KBM-7 (cell line): ENCODE results near the gene CHD8.
A peak's percentile ranks its signal among the peaks of the same experiment; 100 is the strongest.
"Not testable (repeated sequence)": the region's sequence is repeated elsewhere in the genome, so short reads cannot be mapped to it uniquely, and the experiment has no call there.

ENCODE experiments used
- DNase-seq: peaks from one replicate; pipeline ENCODE4 v3.0.0-alpha.2; 2015
- in situ Hi-C: fragments of 300-500 bp; cut with MboI; formaldehyde crosslinking; loops from 2 replicates; pipeline ENCODE4 v1.14.3; 2020; ENCODE audit warnings: low sequenced_read_pairs, low pct_unique_long_range_greater_than_20kb, mixed read lengths

The CHD8 gene

DNA sequence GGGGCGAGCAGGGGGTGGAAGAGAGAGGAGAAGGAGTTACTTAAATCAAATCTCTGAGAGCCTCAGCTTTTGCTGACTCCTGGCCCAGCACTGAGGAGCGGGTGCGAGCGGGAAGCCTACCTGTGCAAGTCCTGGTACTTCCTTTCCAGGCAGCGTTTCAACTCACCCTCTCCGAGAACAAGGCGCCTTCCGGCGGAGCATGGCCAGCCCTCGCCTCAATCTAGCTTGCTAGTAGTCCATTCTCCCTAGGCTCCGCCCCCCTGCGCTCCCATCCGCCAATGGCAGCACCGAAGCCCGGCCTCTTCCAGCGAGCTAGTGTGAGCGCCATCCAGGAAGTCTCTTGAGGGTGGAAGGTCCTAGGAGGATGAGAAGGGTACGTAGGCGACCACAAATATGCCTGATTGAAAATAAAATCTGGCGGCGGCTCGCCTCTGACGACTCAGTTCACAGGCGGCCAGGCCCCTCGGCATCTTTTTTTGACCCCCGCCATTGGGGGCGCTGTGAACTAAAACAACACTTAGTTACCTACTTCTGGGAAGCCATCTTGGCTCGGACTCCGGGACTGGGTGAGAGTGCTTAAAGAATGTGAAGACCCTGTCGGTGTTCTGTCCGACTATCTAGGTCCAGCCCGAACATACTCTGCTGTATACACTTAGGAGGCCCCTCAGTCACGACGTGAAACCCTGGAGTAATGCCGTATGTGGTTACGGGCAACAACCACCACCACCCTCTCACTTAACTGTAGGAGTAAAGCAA is at the start of gene CHD8:
CHD8 (minus strand) TSS at position 212 of the 756 bp plus-strand sequence. CDS start 24,480 bp downstream, outside the sequence.
- DNase-seq = peak; percentile 100
- in situ Hi-C loops = no loop called here

DNA sequence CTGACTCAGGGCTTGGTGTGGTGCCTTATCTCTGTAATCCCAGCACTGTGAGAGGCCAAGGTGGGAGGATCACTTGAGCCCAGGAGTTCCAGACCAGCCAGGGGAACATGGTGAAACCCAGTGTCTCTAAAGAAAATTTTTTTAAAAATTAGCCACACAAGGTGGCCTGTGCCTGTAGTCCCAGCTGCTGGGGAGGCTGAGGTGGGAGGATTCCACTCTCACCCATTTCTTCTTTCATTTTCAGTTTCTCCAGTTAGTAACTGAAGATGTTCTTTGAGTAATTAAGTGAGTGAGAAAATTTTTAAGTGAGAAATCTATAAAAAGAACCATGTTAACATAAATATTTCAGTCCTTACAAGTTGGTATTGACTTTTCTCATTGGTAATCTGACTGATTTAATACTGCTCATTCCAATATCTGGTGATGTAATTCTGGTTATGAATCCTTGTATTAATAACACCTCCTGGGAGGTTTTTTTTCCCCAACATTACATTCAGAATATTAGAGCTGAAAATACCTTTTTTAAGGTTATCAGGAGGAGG is 49.2 kb upstream of the CHD8 start:
- no peak for DNase-seq
- in situ Hi-C loops = no loop called here

GRCh38 chr14:21503376-21503775 is 47.5 kb upstream of the CHD8 start:
- in situ Hi-C loops = no loop called here
- no peak for DNase-seq

DNA sequence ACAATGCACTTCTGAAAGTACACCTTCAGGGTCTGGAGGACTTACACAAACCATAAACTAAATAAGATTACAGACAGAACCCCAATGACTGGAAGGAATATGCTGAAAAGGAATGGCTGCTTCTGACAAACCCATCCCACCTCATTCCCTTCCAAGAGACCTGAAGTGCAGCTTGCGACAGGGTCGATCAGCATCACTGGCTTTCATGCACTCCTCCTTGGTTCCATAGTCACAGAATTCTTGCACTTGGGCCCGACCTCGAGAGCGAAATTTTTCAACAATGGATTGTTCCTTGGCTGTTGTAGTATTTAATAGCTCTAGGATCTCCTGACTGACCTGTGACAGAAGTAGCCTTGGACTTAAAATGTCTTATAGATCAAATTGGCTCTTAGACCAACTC is 45.6 kb upstream of the CHD8 start:
- DNase-seq = no peak
- in situ Hi-C loops = no loop called here

DNA sequence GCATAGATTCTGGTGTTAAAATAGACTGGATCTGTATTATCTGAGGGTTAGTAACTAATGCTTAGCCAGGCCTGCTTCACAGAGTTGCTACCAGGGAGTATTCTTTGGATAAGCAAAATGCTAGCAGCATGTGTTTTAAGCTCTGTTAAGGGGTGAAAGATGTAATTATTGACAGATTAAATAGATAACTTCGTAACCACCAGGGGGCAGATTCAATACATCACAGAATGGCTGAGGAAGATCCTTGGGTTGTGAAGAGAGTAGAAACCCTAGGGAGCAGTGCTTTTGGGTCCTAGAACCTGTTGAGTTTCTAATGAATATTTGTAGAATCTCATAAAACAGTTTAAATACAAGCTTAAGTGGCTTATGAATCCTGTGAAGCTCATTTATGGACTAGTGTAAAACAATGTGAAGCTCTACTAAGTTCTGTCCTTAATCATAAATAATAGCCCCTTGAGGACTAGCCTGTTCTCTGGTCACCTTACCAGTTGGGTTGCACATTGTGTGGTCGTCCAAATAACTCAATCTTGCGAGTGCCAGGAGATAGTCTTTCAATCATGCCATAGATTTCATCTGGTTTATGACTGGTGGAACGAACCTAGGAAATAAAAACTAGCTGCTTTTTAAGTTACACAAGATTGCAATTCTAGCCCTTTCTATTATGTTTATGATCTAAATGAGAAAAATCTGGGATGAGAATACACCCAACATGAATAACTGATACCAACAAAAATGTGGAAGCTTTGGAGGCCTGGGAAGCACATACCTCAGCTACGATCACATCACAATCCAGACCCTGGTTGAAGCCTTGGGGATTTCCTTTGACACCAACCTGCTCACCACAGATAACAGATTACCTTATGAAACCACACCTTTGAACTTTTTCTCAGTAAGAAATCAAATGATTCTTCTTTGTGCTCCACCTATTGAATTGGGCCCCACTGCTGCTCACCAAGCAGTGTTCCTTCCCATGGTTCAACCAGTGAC is 42.9 kb upstream of the CHD8 start:
- DNase-seq = peak; percentile 63
- in situ Hi-C loops = no loop called here

- in situ Hi-C loops = no loop called here
- DNase-seq = no peak
Measured at GRCh38 chr14:21496453-21496852, 40.5 kb upstream of the CHD8 start.

DNA sequence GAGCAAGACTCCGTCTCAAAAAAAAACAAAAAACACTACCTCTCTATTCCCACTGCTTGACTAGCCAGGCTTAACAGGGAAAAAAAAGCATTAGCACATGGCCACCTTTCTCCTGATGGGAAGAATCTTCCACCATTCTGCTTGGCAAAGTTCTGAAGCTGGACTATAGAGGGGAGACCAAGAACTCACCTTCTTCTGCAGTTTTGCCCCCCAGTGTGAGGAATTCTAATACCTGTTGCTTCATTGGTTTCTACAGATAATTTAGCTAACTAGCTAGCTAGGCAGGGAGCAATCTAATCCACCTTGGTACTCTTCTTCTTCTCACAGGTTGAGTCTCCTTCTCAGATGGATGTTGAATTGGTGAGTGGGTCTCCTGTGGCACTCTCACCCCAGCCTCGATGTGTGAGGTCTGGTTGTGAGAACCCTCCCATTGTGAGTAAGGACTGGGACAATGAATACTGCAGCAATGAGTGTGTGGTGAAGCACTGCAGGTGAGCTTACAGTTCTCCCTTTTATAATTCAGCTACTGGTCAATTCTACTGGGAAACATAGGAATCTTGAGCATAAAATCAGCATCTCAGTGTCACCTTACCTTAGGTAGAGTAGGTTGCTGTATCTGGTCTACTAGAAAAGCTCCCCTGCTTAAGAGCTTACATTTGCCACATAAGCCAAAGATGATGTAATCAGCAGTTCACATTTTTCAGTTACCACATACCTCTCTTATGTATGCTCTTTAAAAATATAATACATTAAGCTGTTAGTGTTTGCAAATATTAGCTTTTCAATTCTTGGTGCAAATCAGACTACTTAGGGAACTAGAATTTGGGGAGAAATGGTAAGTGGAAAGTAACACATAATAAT is 39.2 kb upstream of the CHD8 start:
- DNase-seq = no peak
- in situ Hi-C loops = no loop called here

DNA sequence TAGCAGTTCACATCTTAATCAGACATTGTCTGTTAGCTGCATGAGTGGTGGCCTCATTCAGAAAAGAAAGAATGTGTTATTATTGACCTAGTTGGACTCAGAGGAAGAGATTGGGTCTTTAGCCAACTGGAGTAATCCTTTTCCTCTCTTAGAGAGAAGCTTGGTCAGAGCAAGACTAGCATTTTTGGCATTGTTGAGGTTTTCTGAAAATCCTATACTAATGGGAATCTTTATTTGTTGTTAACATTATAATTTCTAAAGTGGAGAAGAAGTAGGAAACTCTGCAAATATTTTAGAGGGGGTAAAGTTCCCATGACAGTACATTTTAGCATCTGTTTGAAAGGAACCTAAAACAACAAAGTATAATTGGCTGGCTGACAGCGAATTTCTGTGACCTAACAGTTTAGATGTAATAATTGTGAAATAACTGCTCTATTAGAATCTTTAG is 30.7 kb upstream of the CHD8 start:
- in situ Hi-C loops = no loop called here
- no peak for DNase-seq

DNA sequence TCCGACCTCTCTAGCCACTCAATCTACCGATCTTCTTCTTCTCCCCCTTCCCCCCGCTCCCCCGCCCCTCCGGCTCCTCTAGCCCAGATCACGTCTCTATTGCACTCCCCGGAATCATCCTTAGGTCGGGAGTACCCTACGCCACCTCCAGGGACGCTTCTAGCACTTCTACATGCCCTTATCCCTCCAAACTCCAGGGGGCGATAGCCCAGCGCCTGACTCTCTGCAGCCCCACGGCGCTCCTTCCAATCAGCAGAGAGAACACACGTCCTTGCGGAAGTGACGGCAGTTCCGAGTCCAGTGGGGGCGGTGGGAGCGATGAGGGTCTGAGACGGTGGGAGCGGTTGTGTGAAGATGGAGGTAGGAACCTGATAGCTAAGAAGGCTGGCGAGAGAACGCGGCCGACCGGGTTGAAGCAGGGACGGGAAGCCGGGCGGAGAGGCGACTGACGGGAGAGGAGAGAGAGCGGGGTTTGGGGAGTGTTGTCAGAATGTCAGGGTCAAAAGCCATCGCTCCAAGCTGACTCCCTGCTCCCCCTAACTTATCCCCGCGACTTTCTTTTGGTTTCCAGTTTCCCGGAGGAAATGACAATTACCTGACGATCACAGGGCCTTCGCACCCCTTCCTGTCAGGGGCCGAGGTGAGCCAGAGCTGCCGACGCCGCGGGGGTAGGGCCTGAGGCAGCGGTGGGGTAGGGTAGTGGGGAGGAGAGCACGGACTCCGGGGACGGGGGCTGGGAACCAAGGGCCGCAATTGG is 21.2 kb upstream of the CHD8 start, which contains the start of the genes RAB2B and TOX4:
RAB2B (minus strand) TSS at position 35 of the 757 bp plus-strand sequence. CDS start 87 bp downstream, outside the sequence.
TOX4 (plus strand) TSS at position 271 of the 757 bp plus-strand sequence; CDS start at position 355, 84 bp downstream.
- DNase-seq = peak; percentile 99
- in situ Hi-C loops = no loop called here

DNA sequence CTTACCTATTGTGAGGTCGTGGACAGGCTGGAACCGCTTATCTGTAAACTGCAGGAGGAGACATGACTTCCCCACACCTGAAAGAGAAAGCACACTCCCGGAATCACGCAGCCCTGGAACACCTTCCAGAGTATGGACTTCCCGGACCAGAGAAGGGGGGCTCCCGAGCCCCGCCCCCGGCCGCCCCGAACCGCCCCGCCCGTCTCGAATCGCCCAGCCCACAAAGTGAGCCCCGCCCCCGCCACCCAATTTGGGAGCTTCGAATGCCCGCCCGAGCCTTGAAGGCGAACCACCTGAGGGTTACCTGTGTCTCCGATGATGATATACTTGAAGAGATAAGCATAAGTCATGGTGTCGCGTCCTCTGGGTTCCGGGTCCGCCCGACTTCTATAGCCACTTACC is 20.6 kb upstream of the CHD8 start:
- in situ Hi-C loops = no loop called here
- DNase-seq = no peak

- DNase-seq = no peak
- in situ Hi-C loops = no loop called here
Measured at GRCh38 chr14:21475767-21476522, 20.0 kb upstream of the CHD8 start.

- DNase-seq = no peak
- in situ Hi-C loops = no loop called here
Measured at GRCh38 chr14:21467616-21468015, 11.7 kb upstream of the CHD8 start.

DNA sequence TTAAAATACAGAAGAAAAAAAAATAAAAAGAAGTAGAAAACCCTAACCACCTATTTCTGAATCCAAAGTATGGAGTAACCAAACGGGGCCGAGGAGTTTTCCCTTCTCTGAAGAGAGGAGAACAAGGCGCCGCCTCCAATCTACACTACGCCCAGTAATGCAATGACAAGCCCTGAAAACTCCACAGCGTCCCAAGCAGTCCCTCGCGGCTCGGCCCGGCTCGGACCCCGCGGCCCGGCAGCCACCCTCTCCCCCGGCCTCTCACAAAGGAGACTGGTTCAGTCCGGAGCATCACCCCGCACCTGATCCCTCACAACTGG is 371 bp downstream of the CHD8 start:
- in situ Hi-C loops = no loop called here
- DNase-seq = no peak

DNA sequence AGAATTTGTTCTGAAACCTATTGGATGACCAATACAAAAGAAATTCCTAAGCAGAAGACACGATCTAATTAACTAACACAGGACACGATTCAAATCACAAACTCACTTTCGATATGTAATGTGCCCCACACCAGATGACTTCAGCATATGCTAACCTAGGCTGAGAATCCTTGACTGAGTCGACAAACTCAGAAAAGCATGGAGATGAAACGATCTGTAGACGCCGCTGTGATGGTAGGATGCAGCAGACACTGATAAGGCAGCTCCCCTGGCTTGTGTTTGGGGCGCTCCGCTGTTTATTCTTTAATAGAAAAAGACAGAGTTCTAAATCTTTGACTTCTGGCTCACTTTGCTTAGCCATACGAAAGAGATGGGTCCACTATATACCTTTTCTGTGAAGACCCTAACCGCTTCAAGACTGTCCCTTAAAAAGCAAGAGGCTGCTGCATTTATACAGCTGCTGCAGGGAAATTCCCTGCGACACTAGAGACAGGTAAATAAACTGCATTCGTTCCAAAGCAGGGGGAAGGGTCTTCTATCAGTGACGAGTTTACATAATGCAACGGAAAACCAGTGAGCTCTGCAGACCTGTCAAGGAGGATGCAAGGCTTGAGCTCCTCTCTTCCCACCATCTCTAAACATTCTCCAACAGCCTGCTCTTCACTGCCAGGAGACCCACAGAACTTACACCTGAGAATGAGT is 929 bp downstream of the CHD8 start:
- DNase-seq = no peak
- in situ Hi-C loops = no loop called here

- in situ Hi-C loops = no loop called here
- no peak for DNase-seq
Measured at GRCh38 chr14:21449899-21450216, 6.1 kb downstream of the CHD8 start.

DNA sequence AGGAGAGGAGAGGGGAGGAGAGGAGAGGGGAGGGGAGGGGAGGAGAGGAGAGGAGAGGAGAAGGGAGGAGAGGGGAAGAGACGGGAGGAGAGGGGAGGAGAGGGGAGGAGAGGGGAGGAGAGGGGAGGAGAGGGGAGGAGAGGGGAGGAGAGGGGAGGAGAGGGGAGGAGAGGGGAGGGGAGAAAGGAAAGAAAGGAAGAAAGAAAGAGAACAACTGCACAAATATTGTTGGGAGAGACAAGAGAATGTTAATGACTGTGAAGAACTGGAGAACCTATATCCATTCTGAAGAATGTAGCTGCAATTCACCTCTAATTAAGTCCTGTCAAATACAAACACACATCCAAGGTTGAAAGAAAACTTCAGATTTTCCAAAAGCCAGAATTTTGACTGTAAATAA is 13.3 kb downstream of the CHD8 start:
- DNase-seq = not testable (repeated sequence)

DNA sequence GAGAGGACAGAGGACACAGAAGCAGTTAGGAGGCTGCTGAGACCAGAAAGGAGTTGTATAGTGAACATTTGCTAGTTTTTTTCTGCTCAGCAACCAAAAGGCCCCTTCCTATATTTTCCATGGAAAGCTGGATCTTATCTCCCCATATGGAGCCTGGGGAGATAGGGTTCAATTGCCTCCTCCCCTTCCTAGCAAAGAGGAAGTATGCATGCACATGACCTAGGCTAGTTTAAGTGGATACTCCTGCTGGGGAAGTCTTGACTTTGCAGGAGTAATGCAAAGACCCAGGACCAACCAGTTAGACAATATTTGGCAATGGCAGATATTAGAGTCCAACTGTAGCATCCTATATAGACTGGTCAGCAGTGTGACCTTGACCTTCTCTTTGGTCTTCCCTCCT is 15.1 kb downstream of the CHD8 start:
- in situ Hi-C loops = no loop called here
- peak; percentile 44 for DNase-seq

More for the DNA sequence above, 13.3 kb downstream of the CHD8 start:
- in situ Hi-C loops = not testable (repeated sequence)
